DND-41 (cell line): ENCODE results near the gene MRPS14.

Experiments used
- ATAC-seq: fragments of 200-7000 bp; cut with Tn5 transposase; 3 replicates; pipeline ENCODE4 v1.9.1; 2021; ENCODE audit warnings: low read depth; ENCODE audit not compliant: insufficient read depth
- DNase-seq: peaks from one replicate; pipeline ENCODE4 v3.0.0-alpha.2; 2020
- H2AFZ ChIP-seq: 2 replicates; pipeline ENCODE4 v1.6.0; 2012; ENCODE audit warnings: low read depth, low read length
- H3K27ac ChIP-seq: 2 replicates; pipeline ENCODE4 v1.5.1; 2012; ENCODE audit warnings: low read length, inconsistent platforms
- H3K27me3 ChIP-seq: fragments of 200-600 bp; sonication (generic); 2 replicates; pipeline ENCODE4 v1.6.0; 2012; ENCODE audit warnings: low read length, mild to moderate bottlenecking, inconsistent platforms; ENCODE audit not compliant: insufficient read depth, poor library complexity
- H3K36me3 ChIP-seq: 2 replicates; pipeline ENCODE4 v1.5.1; 2012; ENCODE audit warnings: low read length, inconsistent platforms; ENCODE audit not compliant: insufficient read depth
- H3K4me1 ChIP-seq: 2 replicates; pipeline ENCODE4 v1.5.1; 2012; ENCODE audit warnings: mild to moderate bottlenecking, low read length; ENCODE audit not compliant: insufficient read depth
- H3K4me2 ChIP-seq: 2 replicates; pipeline ENCODE4 v1.6.0; 2012; ENCODE audit warnings: mild to moderate bottlenecking, moderate library complexity, low read length, inconsistent platforms; ENCODE audit not compliant: insufficient read depth
- H3K4me3 ChIP-seq, 2 experiments: fragments of 200-600 bp in 1 of 2; shearing (Covaris generic) in 1 of 2; 2 replicates each; pipeline ENCODE4 v1.5.1; 2012 to 2016; ENCODE audit warnings: inconsistent platforms in 2 of 2, low read length in 2 of 2, mild to moderate bottlenecking in 2 of 2, low read depth in 1 of 2, moderate library complexity in 1 of 2
- H3K79me2 ChIP-seq: 2 replicates; pipeline ENCODE4 v1.6.0; 2012; ENCODE audit warnings: low read length, inconsistent platforms; ENCODE audit not compliant: insufficient read depth
- H3K9ac ChIP-seq: 2 replicates; pipeline ENCODE4 v1.6.0; 2012; ENCODE audit warnings: low read depth, mild to moderate bottlenecking, inconsistent platforms, low read length, moderate library complexity
- H3K9me3 ChIP-seq: 2 replicates; pipeline ENCODE4 v1.5.1; 2012; ENCODE audit warnings: low read length, moderate library complexity, mild to moderate bottlenecking, inconsistent platforms; ENCODE audit not compliant: insufficient read depth, severe bottlenecking
- H4K20me1 ChIP-seq: 2 replicates; pipeline ENCODE4 v1.6.0; 2012; ENCODE audit warnings: low read length; ENCODE audit not compliant: insufficient read depth
- EZH2 ChIP-seq: IDR thresholded peaks from 3 replicates; pipeline ENCODE4 v1.6.1; 2012; ENCODE audit warnings: borderline replicate concordance, low read depth, mild to moderate bottlenecking, moderate library complexity, low read length, inconsistent platforms; ENCODE audit not compliant: severe bottlenecking
- TF ChIP-seq, protein P1 (sequence below): IDR thresholded peaks from 2 replicates; pipeline ENCODE4 v1.5.1; 2012; ENCODE audit warnings: borderline replicate concordance, low read length, moderate library complexity, mild to moderate bottlenecking; ENCODE audit not compliant: poor library complexity, severe bottlenecking; ENCODE audit errors: extremely low read depth

The MRPS14 gene

DNA sequence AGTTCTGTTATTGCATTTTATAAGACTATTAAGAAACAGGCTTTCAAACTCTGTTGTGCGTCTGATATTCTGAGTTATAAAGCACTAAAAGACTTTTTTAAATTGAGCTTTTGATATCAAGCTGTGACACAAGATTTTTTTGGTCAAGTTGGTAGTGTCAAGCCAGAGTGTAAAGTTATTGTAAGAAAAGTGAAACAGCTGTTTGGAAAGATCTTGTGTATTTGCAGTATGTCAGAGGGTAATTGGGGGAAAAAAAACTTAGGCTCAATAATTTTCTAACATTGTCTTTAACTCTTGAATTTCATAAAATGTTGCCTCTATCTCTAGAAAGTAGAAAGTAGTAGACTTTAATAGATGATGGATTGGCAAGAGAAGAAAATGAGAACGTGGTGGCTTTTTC is 19.7 kb downstream of the MRPS14 start:
- H3K9me3 ChIP-seq = no peaks in the 10 kb centered on the region
- H3K4me1 ChIP-seq = peaks cover 49% of the 10 kb centered on the region
- TF ChIP-seq, protein P1, sequence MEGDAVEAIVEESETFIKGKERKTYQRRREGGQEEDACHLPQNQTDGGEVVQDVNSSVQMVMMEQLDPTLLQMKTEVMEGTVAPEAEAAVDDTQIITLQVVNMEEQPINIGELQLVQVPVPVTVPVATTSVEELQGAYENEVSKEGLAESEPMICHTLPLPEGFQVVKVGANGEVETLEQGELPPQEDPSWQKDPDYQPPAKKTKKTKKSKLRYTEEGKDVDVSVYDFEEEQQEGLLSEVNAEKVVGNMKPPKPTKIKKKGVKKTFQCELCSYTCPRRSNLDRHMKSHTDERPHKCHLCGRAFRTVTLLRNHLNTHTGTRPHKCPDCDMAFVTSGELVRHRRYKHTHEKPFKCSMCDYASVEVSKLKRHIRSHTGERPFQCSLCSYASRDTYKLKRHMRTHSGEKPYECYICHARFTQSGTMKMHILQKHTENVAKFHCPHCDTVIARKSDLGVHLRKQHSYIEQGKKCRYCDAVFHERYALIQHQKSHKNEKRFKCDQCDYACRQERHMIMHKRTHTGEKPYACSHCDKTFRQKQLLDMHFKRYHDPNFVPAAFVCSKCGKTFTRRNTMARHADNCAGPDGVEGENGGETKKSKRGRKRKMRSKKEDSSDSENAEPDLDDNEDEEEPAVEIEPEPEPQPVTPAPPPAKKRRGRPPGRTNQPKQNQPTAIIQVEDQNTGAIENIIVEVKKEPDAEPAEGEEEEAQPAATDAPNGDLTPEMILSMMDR = no peak
- TF ChIP-seq EZH2 = no peak
- H3K4me2 ChIP-seq = peak overlapping the region; percentile 80; the same call in 1 of the 2 replicates
- H3K27me3 ChIP-seq = no peaks in the 10 kb centered on the region
- ATAC-seq (no peak), DNase-seq (no peak)
- H4K20me1 ChIP-seq = peaks cover 69% of the 10 kb centered on the region; the same call in 1 of the 2 replicates
- H3K36me3 ChIP-seq = peaks cover 47% of the 10 kb centered on the region
- peaks cover 93% of the 10 kb centered on the region for H3K79me2 ChIP-seq
- H3K27ac ChIP-seq = no peak overlapping the region
- no peak overlapping the region for H2AFZ ChIP-seq
- no peak overlapping the region; a peak in 1 of 4 replicates for H3K4me3 ChIP-seq
- H3K9ac ChIP-seq = peak overlapping the region; percentile 19

DNA sequence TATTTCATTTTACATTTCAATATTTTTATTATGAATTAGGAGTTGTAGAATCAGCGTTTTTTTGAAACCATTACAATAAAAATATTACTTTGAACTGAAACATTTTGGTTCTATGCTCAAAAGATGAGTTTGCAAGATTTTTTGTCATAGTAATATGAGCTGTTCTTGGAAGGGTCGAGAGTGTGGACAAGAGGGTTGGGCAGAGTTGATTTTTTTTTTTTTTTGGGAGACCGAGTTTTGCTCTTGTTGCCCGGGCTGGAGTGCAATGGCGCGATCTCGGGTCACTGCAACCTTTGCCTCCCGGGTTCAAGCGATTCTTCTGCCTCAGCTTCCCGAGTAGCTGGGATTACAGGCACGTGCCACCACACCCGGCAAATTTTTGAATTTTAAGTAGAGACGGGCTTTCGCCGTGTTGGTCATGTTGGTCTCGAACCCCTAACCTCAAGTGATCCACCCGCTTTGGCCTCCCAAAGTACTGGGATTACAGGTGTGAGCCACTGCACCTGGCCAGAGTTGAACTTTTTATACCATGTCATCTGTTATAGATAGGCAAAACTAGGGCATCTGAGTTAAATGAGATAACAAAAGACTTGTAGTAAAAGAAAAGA is 20.2 kb downstream of the MRPS14 start:
- no peak overlapping the region; the same call in 1 of the 2 replicates for H3K9ac ChIP-seq
- TF ChIP-seq, protein P1 = no peak
- no peak for TF ChIP-seq EZH2
- H3K9me3 ChIP-seq = no peaks in the 10 kb centered on the region
- peaks cover 52% of the 10 kb centered on the region for H3K4me1 ChIP-seq
- H4K20me1 ChIP-seq = peaks cover 66% of the 10 kb centered on the region; the same call in 1 of the 2 replicates
- no peak overlapping the region for H3K27ac ChIP-seq
- H2AFZ ChIP-seq = no peak overlapping the region
- no peaks in the 10 kb centered on the region for H3K27me3 ChIP-seq
- peak overlapping the region; percentile 80 for H3K4me2 ChIP-seq
- H3K36me3 ChIP-seq = peaks cover 42% of the 10 kb centered on the region
- ATAC-seq (no peak), DNase-seq (no peak)
- peaks cover 93% of the 10 kb centered on the region for H3K79me2 ChIP-seq
- peak overlapping the region in 1 of 2 experiments; percentile 94; a peak in 2 of 4 replicates for H3K4me3 ChIP-seq

DNA sequence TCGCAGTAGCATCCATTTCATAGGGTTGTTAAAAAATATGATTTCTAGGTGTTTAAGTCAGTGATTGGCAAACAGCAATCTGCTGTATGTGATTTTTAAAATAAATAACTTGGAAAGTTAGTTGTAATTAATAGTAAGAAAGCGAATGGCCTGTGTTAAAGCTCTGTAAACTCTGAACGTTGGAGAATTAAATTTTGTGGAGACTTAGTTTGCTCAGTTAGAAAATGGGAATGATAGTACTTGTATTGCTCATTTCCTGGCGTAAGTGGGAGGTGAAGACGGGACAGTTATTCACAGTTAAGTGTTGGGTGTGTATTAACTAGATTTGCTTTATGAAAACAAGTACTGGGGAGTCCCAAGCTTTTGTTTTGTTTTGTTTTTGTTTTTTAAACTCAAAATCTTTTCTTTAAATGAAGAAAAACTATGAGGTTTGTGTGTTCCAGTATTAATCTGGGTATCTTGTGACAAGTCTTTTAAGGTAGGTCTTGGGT is 22.5 kb downstream of the MRPS14 start:
- H3K36me3 ChIP-seq = peaks cover 26% of the 10 kb centered on the region
- peak overlapping the region; percentile 96 for H3K9ac ChIP-seq
- H3K4me3 ChIP-seq = peak overlapping the region; percentile 63 to 94
- peaks cover 46% of the 10 kb centered on the region; the same call in 1 of the 2 replicates for H4K20me1 ChIP-seq
- 0 out of 2 replicates have a peak overlapping the region, but pooled peaks have one; percentile 74 for H2AFZ ChIP-seq
- H3K4me1 ChIP-seq = peaks cover 57% of the 10 kb centered on the region
- peak overlapping the region; percentile 80 for H3K4me2 ChIP-seq
- H3K27me3 ChIP-seq = no peaks in the 10 kb centered on the region
- DNase-seq (no peak), ATAC-seq (no peak)
- H3K9me3 ChIP-seq = no peaks in the 10 kb centered on the region
- TF ChIP-seq EZH2 = no peak
- TF ChIP-seq, protein P1 = no peak
- peaks cover 74% of the 10 kb centered on the region for H3K79me2 ChIP-seq
- peak overlapping the region; percentile 84 for H3K27ac ChIP-seq
